SK-N-SH (cell line): ENCODE data around the gene NOTCH1.

Source experiments
- CTCF ChIP-seq: fragments of 200-600 bp; sonication (generic); IDR thresholded peaks from 2 replicates; pipeline ENCODE4 v1.6.1; 2017; ENCODE audit warnings: antibody characterized with exemption, mild to moderate bottlenecking, moderate library complexity
- EP300 ChIP-seq, 2 experiments: IDR thresholded peaks; 2 replicates each; pipeline versions ENCODE4 v1.4.0 to v1.6.1; 2012; ENCODE audit warnings: borderline replicate concordance in 1 of 2, low read depth in 1 of 2, low read length in 1 of 2
- FOSL2 ChIP-seq: IDR thresholded peaks from 2 replicates; pipeline ENCODE4 v1.4.0; 2012; ENCODE audit warnings: low read depth, mild to moderate bottlenecking, moderate library complexity, borderline replicate concordance
- GABPA ChIP-seq: IDR thresholded peaks from 2 replicates; pipeline ENCODE4 v1.4.0; 2012; ENCODE audit warnings: low read depth, mild to moderate bottlenecking
- GATA2 ChIP-seq: sonication (generic); formaldehyde crosslinking; IDR thresholded peaks from 2 replicates; pipeline ENCODE4 v1.5.0; 2020; ENCODE audit warnings: mild to moderate bottlenecking, missing genetic modification reagents
- SMC3 ChIP-seq: IDR thresholded peaks from 2 replicates; pipeline ENCODE4 v1.6.1; 2012; ENCODE audit warnings: low read depth, low read length, improper control_type of control experiment
- TAF1 ChIP-seq: IDR thresholded peaks from 2 replicates; pipeline ENCODE4 v1.6.1; 2012; ENCODE audit warnings: low read depth, mild to moderate bottlenecking, low read length, moderate library complexity, borderline replicate concordance
- USF1 ChIP-seq: IDR thresholded peaks from 2 replicates; pipeline ENCODE4 v1.4.0; 2012; ENCODE audit warnings: low read depth, borderline replicate concordance
- YY1 ChIP-seq: IDR thresholded peaks from 2 replicates; pipeline ENCODE4 v1.4.0; 2012; ENCODE audit warnings: low read depth, mild to moderate bottlenecking

- TF ChIP-seq CTCF (no peak), TAF1 (no peak), USF1 (no peak), GATA2 (no peak), EP300 (IDR thresholded peaks at IDR 0.05; ENCODE audit: borderline replicate concordance in 1 of 2, low read depth in 1 of 2, low read length in 1 of 2) (no peak), FOSL2 (no peak), SMC3 (no peak), YY1 (no peak), GABPA (no peak)
Measured at GRCh38 chr9:136538599-136539426, 7.0 kb downstream of the NOTCH1 start.
